ENCODE results near the gene BAIAP3. TPM values are rescaled to one million over a fixed set of nuclear protein-coding genes. Genes with fewer than 3 reads are reported as not detected.
A peak's percentile ranks its signal among the peaks of the same experiment; 100 is the strongest.

Gene BAIAP3
- total RNA-seq, 1 donor from 2014 or later, result 2.3 TPM

GRCh38 chr16:1335996-1336395 is 2.6 kb downstream of the BAIAP3 start:
- no peak for DNase-seq (ENCODE audit: low spot score in 2 of 2, unreplicated experiment in 2 of 2)
- H3K9me3 Mint-ChIP-seq, result no peaks in the 10 kb centered on the region
- no peak overlapping the region for H3K27ac Mint-ChIP-seq
- H3K4me1 Mint-ChIP-seq, result peaks cover 8% of the 10 kb centered on the region
- H3K36me3 Mint-ChIP-seq, result no peaks in the 10 kb centered on the region
- peaks cover 66% of the 10 kb centered on the region for H3K27me3 Mint-ChIP-seq (ENCODE audit: low read depth)
- TF ChIP-seq, protein P1, sequence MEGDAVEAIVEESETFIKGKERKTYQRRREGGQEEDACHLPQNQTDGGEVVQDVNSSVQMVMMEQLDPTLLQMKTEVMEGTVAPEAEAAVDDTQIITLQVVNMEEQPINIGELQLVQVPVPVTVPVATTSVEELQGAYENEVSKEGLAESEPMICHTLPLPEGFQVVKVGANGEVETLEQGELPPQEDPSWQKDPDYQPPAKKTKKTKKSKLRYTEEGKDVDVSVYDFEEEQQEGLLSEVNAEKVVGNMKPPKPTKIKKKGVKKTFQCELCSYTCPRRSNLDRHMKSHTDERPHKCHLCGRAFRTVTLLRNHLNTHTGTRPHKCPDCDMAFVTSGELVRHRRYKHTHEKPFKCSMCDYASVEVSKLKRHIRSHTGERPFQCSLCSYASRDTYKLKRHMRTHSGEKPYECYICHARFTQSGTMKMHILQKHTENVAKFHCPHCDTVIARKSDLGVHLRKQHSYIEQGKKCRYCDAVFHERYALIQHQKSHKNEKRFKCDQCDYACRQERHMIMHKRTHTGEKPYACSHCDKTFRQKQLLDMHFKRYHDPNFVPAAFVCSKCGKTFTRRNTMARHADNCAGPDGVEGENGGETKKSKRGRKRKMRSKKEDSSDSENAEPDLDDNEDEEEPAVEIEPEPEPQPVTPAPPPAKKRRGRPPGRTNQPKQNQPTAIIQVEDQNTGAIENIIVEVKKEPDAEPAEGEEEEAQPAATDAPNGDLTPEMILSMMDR (IDR thresholded peaks at IDR 0.05; ENCODE audit: unreplicated experiment), result no peak
- no peak overlapping the region for H3K4me3 Mint-ChIP-seq

GRCh38 chr16:1336619-1337018 is 3.2 kb downstream of the BAIAP3 start:
- DNase-seq (ENCODE audit: low spot score in 2 of 2, unreplicated experiment in 2 of 2), result no peak
- peaks cover 7% of the 10 kb centered on the region for H3K4me1 Mint-ChIP-seq
- H3K36me3 Mint-ChIP-seq, result no peaks in the 10 kb centered on the region
- H3K9me3 Mint-ChIP-seq, result no peaks in the 10 kb centered on the region
- H3K27me3 Mint-ChIP-seq (ENCODE audit: low read depth), result peaks cover 60% of the 10 kb centered on the region
- H3K27ac Mint-ChIP-seq, result no peak overlapping the region
- H3K4me3 Mint-ChIP-seq, result no peak overlapping the region
- TF ChIP-seq, protein P1 (IDR thresholded peaks at IDR 0.05; ENCODE audit: unreplicated experiment), result no peak

GRCh38 chr16:1337486-1337885 is 4.0 kb downstream of the BAIAP3 start:
- peaks cover 58% of the 10 kb centered on the region for H3K27me3 Mint-ChIP-seq (ENCODE audit: low read depth)
- no peaks in the 10 kb centered on the region for H3K9me3 Mint-ChIP-seq

GRCh38 chr16:1338119-1338730 is 4.8 kb downstream of the BAIAP3 start:
- Mint-ChIP-seq H3K27me3 (ENCODE audit: low read depth) (peaks cover 60% of the 10 kb centered on the region), H3K27ac (no peak overlapping the region), H3K36me3 (no peaks in the 10 kb centered on the region), H3K9me3 (no peaks in the 10 kb centered on the region), H3K4me1 (peaks cover 6% of the 10 kb centered on the region), H3K4me3 (no peak overlapping the region)
- TF ChIP-seq, protein P1 (IDR thresholded peaks at IDR 0.05; ENCODE audit: unreplicated experiment), result peak; percentile 62
- peak in 1 of 2 experiments; percentile 61 for DNase-seq (ENCODE audit: low spot score in 2 of 2, unreplicated experiment in 2 of 2)

More at GRCh38 chr16:1337486-1337885, 4.0 kb downstream of the BAIAP3 start:
- no peak overlapping the region for H3K4me3 Mint-ChIP-seq
- no peaks in the 10 kb centered on the region for H3K36me3 Mint-ChIP-seq
- TF ChIP-seq, protein P1 (IDR thresholded peaks at IDR 0.05; ENCODE audit: unreplicated experiment), result no peak
- peaks cover 3% of the 10 kb centered on the region for H3K4me1 Mint-ChIP-seq
- DNase-seq (ENCODE audit: low spot score in 2 of 2, unreplicated experiment in 2 of 2), result no peak
- no peak overlapping the region for H3K27ac Mint-ChIP-seq

DNA sequence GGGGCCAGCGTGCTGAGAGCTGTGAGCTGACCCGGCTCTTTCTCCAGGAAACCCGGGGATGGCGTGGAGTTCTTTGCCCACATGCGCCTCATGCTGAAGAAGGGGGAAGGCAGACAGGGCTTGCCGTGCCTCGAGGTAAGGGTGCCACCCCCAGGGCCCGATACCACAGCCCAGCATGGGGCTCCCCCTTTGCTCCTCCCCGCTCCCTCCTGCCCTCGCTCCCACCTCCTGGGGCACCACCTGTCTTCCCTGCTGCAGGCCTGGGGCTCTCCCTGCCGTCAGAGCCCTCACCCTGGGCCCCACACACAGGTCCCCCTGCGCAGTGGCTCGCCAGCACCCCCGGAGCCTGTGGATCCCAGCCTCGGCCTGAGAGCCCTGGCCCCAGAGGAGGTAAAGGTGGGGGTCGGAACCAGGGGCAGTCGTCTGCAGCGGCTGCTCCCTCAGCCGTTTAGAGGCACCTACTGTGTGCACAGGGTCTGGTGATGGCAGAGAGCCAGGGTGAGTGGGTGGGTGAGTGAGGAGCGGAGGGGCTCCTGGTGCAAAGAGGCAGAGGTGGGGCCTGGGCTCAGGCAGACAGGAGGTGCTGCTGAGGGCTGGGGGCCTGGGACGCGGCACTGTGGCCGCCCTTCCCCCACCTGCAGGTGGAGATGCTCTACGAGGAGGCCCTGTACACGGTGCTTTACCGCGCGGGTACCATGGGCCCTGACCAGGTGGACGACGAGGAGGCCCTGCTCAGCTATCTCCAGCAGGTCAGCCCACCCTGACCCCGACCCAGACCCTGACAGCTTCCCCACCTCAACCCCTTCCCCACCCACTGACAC is 5.6 kb downstream of the BAIAP3 start:
- Mint-ChIP-seq H3K27ac (no peak overlapping the region), H3K27me3 (ENCODE audit: low read depth) (peaks cover 65% of the 10 kb centered on the region), H3K36me3 (no peaks in the 10 kb centered on the region), H3K4me1 (peaks cover 9% of the 10 kb centered on the region), H3K4me3 (no peak overlapping the region), H3K9me3 (no peaks in the 10 kb centered on the region)
- no peak for DNase-seq (ENCODE audit: low spot score in 2 of 2, unreplicated experiment in 2 of 2)
- TF ChIP-seq, protein P1 (IDR thresholded peaks at IDR 0.05; ENCODE audit: unreplicated experiment), result no peak

Data from mesothelial cell of epicardium (in vitro differentiated cells).